HG03439 (cell line): ENCODE measurements around the gene BCL2L1.

Experiments
- ATAC-seq: cut with Tn5 transposase; IDR thresholded peaks from one replicate; pipeline ENCODE4 v1.9.1; 2021; ENCODE audit warnings: mild to moderate bottlenecking, moderate library complexity; ENCODE audit not compliant: unreplicated experiment

Gene BCL2L1

DNA sequence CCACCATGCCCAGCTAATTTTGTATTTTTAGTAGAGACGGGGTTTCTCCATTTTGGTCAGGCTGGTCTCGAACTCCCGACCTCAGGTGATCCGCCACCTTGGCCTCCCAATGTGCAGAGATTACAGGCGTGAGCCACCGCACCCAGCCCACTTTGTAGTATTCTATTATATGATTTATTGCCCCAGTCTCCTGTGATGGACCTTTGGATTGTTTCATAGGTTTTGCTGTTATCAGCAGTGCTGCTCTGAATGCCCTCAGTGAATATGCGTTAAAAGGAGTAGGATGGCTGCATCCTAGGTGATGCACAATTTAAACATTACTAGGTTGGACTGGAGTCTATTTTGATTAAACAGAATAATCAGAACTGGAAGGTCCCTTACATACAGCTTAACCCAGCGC is 107.3 kb downstream of the BCL2L1 start:
- no peak for ATAC-seq
